Bronchial epithelial cell (primary cell): ENCODE data around the gene FARSB. TPM values are rescaled to one million over a fixed set of nuclear protein-coding genes. Genes with fewer than 3 reads are reported as not detected.

Source experiments
- DNase-seq: peaks from one replicate; pipeline ENCODE4 v3.0.0-alpha.2; 2010; ENCODE audit warnings: low read depth
- FAIRE-seq: peaks from 2 replicates; lab custom pipeline; 2011; peaks lifted over from hg19 to GRCh38; lab: Jason Lieb, UNC
- H3K27me3 ChIP-seq: 2 replicates; pipeline ENCODE4 v1.5.1; 2011; ENCODE audit warnings: low read length; ENCODE audit not compliant: control insufficient read depth, insufficient read depth
- H3K36me3 ChIP-seq: 2 replicates; pipeline ENCODE4 v1.5.1; 2011; ENCODE audit warnings: low read length; ENCODE audit not compliant: control insufficient read depth, insufficient read depth
- H3K4me3 ChIP-seq: 2 replicates; pipeline ENCODE4 v1.5.1; 2011; ENCODE audit warnings: mild to moderate bottlenecking, low read depth, low read length, control low read depth
- total RNA-seq: library from RNA; depleted of rRNA; stranded (reverse); fragments of >200 nt; gene quantifications from 2 replicates; pipeline ENCODE4 v1.2.1, GENCODE V29; 2014
- TF ChIP-seq, protein P1 (sequence below): IDR thresholded peaks from 2 replicates; pipeline ENCODE4 v1.5.1; 2011; ENCODE audit warnings: mild to moderate bottlenecking, moderate library complexity, low read length, control low read depth, inconsistent platforms; ENCODE audit not compliant: insufficient read depth, severe bottlenecking

Gene FARSB
- total RNA-seq, 1 donor from 2014 or later, result 12.9 TPM

GRCh38 chr2:222604749-222605515 lies 51.0 kb downstream of the FARSB start:
- TF ChIP-seq, protein P1, sequence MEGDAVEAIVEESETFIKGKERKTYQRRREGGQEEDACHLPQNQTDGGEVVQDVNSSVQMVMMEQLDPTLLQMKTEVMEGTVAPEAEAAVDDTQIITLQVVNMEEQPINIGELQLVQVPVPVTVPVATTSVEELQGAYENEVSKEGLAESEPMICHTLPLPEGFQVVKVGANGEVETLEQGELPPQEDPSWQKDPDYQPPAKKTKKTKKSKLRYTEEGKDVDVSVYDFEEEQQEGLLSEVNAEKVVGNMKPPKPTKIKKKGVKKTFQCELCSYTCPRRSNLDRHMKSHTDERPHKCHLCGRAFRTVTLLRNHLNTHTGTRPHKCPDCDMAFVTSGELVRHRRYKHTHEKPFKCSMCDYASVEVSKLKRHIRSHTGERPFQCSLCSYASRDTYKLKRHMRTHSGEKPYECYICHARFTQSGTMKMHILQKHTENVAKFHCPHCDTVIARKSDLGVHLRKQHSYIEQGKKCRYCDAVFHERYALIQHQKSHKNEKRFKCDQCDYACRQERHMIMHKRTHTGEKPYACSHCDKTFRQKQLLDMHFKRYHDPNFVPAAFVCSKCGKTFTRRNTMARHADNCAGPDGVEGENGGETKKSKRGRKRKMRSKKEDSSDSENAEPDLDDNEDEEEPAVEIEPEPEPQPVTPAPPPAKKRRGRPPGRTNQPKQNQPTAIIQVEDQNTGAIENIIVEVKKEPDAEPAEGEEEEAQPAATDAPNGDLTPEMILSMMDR, result no peak
- DNase-seq (no peak), FAIRE-seq (no peak)
- Histone ChIP-seq H3K4me3 (no peak overlapping the region), H3K27me3 (no peaks in the 10 kb centered on the region), H3K36me3 (no peaks in the 10 kb centered on the region)

- DNase-seq (no peak), FAIRE-seq (no peak)
- H3K4me3 ChIP-seq, result no peak overlapping the region
- no peaks in the 10 kb centered on the region for H3K27me3 ChIP-seq
- peaks cover 1% of the 10 kb centered on the region for H3K36me3 ChIP-seq
- TF ChIP-seq, protein P1, result no peak
Measured at GRCh38 chr2:222603501-222603900, 52.4 kb downstream of the FARSB start.

DNA sequence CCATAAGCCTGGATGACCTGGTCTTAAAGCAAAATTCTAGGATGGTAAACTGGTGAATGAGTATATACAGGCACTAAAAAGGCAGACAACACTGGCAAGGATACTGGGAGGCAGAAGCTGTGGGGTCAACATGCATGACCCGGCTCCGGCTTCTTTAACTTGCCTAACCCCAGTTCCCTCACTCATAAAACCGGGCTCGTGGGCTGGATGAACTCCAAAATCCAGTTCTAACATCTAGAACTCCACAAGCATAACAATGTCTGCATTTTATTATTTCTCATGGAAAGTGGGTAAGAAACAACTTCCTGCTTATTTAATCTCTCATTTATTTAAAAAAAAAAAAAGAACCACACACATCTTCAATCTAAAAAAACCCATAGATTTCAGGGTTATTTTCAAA lies 57.3 kb downstream of the FARSB start:
- no peak overlapping the region for H3K4me3 ChIP-seq
- DNase-seq (no peak), FAIRE-seq (no peak)
- peaks cover 2% of the 10 kb centered on the region for H3K36me3 ChIP-seq
- TF ChIP-seq, protein P1, result no peak
- no peaks in the 10 kb centered on the region for H3K27me3 ChIP-seq

GRCh38 chr2:222595581-222595980 lies 60.3 kb downstream of the FARSB start:
- H3K27me3 ChIP-seq, result no peaks in the 10 kb centered on the region
- FAIRE-seq (no peak), DNase-seq (no peak)
- H3K36me3 ChIP-seq, result peaks cover 2% of the 10 kb centered on the region
- TF ChIP-seq, protein P1, result no peak
- H3K4me3 ChIP-seq, result no peak overlapping the region

DNA sequence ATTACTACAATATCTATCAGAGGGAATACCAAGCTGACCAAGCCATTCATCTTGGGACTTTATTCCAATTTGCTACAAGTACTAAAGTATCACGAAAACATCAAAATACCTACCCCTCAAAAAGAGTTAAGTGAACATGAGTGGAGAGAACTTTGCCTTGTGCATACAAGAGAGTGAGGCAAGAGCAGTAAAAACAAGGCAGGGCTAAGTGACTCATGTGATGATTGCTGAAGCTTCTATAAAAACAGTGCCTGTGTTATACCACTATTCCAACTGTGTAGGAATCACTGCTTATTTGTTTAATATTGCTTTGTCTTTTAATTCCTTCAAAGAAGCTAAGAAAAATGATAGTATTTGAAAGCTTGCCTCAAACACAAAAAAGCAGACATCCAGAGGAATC lies 61.2 kb downstream of the FARSB start:
- DNase-seq (peak; percentile 64), FAIRE-seq (no peak)
- TF ChIP-seq, protein P1, result no peak
- peaks cover 2% of the 10 kb centered on the region for H3K36me3 ChIP-seq
- no peaks in the 10 kb centered on the region for H3K27me3 ChIP-seq
- no peak overlapping the region for H3K4me3 ChIP-seq
